OCI-LY3 (cell line): Measurements from ENCODE around the gene MAP2K3.

Experiments used
- H2AFZ ChIP-seq: fragments of 200-600, 300-600 bp; shearing (Covaris generic); 2 replicates; pipeline ENCODE4 v1.6.0; 2014; ENCODE audit warnings: antibody characterized with exemption, low read depth, low read length
- H3K27ac ChIP-seq: fragments of 200-600, 300-600 bp; sonication (generic); 2 replicates; pipeline ENCODE4 v1.5.1; 2014; ENCODE audit warnings: mild to moderate bottlenecking, low read length, moderate library complexity, mixed read lengths
- H3K27me3 ChIP-seq: fragments of 200-600, 300-600 bp; sonication (generic); 2 replicates; pipeline ENCODE4 v1.6.1; 2014; ENCODE audit warnings: low read depth, low read length, mixed read lengths
- H3K36me3 ChIP-seq: fragments of 200-600, 300-600 bp; sonication (generic); replicated peaks from 2 replicates; pipeline ENCODE3; 2014; ENCODE audit warnings: low read depth, low read length, mixed read lengths
- H3K4me1 ChIP-seq: fragments of 300-600, 200-600 bp; sonication (generic); 2 replicates; pipeline ENCODE4 v1.6.1; 2014; ENCODE audit warnings: low read length, mixed read lengths
- H3K4me2 ChIP-seq: fragments of 200-600, 300-600 bp; sonication (generic); 2 replicates; pipeline ENCODE4 v1.6.1; 2014; ENCODE audit warnings: low read length, mixed read lengths
- H3K4me3 ChIP-seq: fragments of 300-600, 200-600 bp; sonication (generic); 2 replicates; pipeline ENCODE4 v1.5.1; 2014; ENCODE audit warnings: antibody characterized with exemption, mild to moderate bottlenecking, low read length, moderate library complexity
- H3K79me2 ChIP-seq: fragments of 300-600, 200-600 bp; shearing (Covaris generic); 2 replicates; pipeline ENCODE4 v1.6.1; 2014; ENCODE audit warnings: mild to moderate bottlenecking, low read length, mixed read lengths
- H3K9ac ChIP-seq: fragments of 300-600, 200-600 bp; shearing (Covaris generic); 2 replicates; pipeline ENCODE4 v1.6.0; 2014; ENCODE audit warnings: mild to moderate bottlenecking, low read length, moderate library complexity
- H3K9me3 ChIP-seq: fragments of 200-600, 300-600 bp; shearing (Covaris generic); 2 replicates; pipeline ENCODE4 v1.6.1; 2014; ENCODE audit warnings: low read length, mixed read lengths; ENCODE audit not compliant: insufficient read depth
- H4K20me1 ChIP-seq: fragments of 200-600, 300-600 bp; sonication (generic); 2 replicates; pipeline ENCODE4 v1.6.1; 2016; ENCODE audit warnings: low read length, mixed read lengths; ENCODE audit not compliant: insufficient read depth
- CTCF ChIP-seq: fragments of 200-600, 300-600 bp; sonication (generic); IDR thresholded peaks from 2 replicates; pipeline ENCODE4 v1.5.1; 2014; ENCODE audit warnings: antibody characterized with exemption, low read length, low read depth
- EZH2phosphoT487 ChIP-seq: fragments of 200-600 bp; shearing (Covaris generic); IDR thresholded peaks from 2 replicates; pipeline ENCODE4 v1.6.1; 2018; ENCODE audit warnings: antibody characterized with exemption, mixed run types, low read depth

Gene MAP2K3

DNA sequence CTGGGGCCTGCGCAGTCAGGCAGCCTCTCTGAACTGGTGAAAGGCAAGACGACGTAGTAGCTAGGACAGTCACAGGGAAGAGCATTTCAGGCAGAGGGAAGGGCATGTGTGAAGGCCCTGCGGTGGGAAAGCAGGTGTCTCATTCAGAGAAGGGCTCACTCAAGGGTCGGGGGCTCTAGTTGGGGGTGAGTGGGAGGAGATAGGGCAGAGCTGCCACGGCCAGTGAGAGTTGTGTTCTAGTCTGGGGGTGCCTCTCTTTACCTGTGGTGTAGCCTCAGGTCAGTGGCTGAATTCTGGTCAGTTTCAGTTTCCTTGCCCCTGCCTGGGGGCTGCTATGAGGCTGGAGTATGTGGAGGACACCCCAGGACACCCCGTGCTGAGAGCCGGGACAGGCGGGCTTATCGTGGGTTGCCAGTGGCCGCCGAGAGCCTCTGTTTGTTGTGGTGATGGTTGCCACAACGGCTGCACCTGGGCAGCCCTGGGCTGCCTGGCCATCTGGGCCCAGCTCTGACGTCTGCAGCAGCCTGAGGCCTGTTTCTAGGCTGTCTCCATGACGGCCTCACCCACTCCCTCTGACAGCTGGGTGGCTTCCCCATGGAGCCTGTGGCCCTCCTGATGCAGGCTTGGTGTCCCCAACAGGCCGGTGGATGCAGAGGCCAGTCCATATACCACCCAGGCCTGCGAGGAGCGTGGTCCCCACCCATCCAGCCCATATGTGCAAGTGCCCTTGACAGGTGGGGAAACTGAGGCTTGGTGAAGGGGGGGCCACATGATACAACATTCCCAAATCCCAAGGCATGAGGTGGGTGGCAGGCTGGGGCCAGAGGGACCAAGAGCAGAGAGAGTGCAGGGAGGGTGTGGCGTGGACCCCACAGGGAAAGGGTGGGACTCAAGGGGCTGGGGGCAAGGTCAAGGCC is 10.8 kb downstream of the MAP2K3 start:
- no peaks in the 10 kb centered on the region for H3K9me3 ChIP-seq
- H3K27ac ChIP-seq: no peak overlapping the region
- no peaks in the 10 kb centered on the region for H3K79me2 ChIP-seq
- TF ChIP-seq EZH2phosphoT487: no peak
- no peak for TF ChIP-seq CTCF
- no peaks in the 10 kb centered on the region for H3K4me1 ChIP-seq
- no peaks in the 10 kb centered on the region for H3K27me3 ChIP-seq
- no peak overlapping the region for H3K4me3 ChIP-seq
- no peaks in the 10 kb centered on the region for H3K36me3 ChIP-seq
- H4K20me1 ChIP-seq: no peaks in the 10 kb centered on the region
- H2AFZ ChIP-seq: no peak overlapping the region
- H3K4me2 ChIP-seq: no peak overlapping the region
- H3K9ac ChIP-seq: no peak overlapping the region

GRCh38 chr17:21296097-21297025 is 11.8 kb downstream of the MAP2K3 start:
- Histone ChIP-seq H3K9ac (no peak overlapping the region), H4K20me1 (no peaks in the 10 kb centered on the region), H2AFZ (no peak overlapping the region), H3K4me2 (no peak overlapping the region), H3K4me3 (no peak overlapping the region), H3K9me3 (no peaks in the 10 kb centered on the region), H3K27ac (no peak overlapping the region), H3K36me3 (no peaks in the 10 kb centered on the region), H3K27me3 (no peaks in the 10 kb centered on the region), H3K79me2 (no peaks in the 10 kb centered on the region), H3K4me1 (no peaks in the 10 kb centered on the region)
- TF ChIP-seq CTCF: no peak
- no peak for TF ChIP-seq EZH2phosphoT487

DNA sequence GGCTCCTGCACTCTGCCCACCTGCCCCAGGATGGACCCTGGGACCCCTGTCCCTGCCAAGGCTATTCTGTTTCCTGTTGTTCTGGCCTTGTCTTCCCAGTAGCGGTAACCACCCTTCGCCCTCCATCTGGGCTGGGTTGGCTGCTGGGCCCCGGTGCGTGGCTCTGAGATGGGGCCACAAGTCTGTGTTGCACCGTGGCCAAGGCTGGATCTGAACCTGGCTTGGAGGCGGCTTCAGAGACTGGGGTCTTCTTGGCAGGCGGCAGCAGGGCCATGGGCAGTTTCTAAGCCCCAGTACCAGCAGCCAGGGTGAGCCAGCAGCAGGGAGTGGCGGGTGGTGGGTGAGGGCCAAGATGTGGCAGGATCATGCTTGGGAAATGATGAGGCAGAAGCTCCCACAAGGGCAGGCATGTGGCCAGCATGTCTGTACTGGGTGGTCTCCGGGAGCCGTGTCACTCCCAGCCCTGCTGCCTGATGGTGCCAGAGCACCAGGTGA is 12.6 kb downstream of the MAP2K3 start:
- no peak overlapping the region for H3K4me3 ChIP-seq
- H3K36me3 ChIP-seq: no peaks in the 10 kb centered on the region
- H2AFZ ChIP-seq: no peak overlapping the region
- no peaks in the 10 kb centered on the region for H3K27me3 ChIP-seq
- no peak overlapping the region for H3K4me2 ChIP-seq
- H3K4me1 ChIP-seq: no peaks in the 10 kb centered on the region
- no peaks in the 10 kb centered on the region for H4K20me1 ChIP-seq
- no peak for TF ChIP-seq EZH2phosphoT487
- TF ChIP-seq CTCF: no peak
- no peak overlapping the region for H3K9ac ChIP-seq
- H3K9me3 ChIP-seq: no peaks in the 10 kb centered on the region
- H3K79me2 ChIP-seq: no peaks in the 10 kb centered on the region
- no peak overlapping the region for H3K27ac ChIP-seq

- Histone ChIP-seq H3K36me3 (no peaks in the 10 kb centered on the region), H2AFZ (no peak overlapping the region), H3K9me3 (no peaks in the 10 kb centered on the region), H3K9ac (no peak overlapping the region), H3K27ac (no peak overlapping the region), H3K4me1 (no peaks in the 10 kb centered on the region), H3K4me2 (no peak overlapping the region), H3K27me3 (no peaks in the 10 kb centered on the region), H3K79me2 (no peaks in the 10 kb centered on the region), H4K20me1 (no peaks in the 10 kb centered on the region), H3K4me3 (no peak overlapping the region)
- TF ChIP-seq EZH2phosphoT487 (no peak), CTCF (no peak)
These were observed 13.1 kb downstream of the MAP2K3 start for GRCh38 chr17:21297597-21297996.
